HCT116 (cell line): ENCODE results near the gene LHX2. TPM values are rescaled to one million over a fixed set of nuclear protein-coding genes. Genes with fewer than 3 reads are reported as not detected.

Experiments used
- ATAC-seq: fragments of 200-7000 bp; cut with Tn5 transposase; 2 replicates; pipeline ENCODE4 v1.9.1; 2020; ENCODE audit warnings: mild to moderate bottlenecking, moderate library complexity
- BruUV-seq: library from RNA; stranded (reverse); fragments of 400-500 nt; replicated peaks from 2 replicates; lab custom pipeline; 2021; lab: Mats Ljungman, UMichigan
- CTCF ChIA-PET: fragments of 300-600 bp; sonication (Branson Sonifier 250); formaldehyde crosslinking; loops from one replicate; lab custom pipeline; 2021; ENCODE audit warnings: antibody characterized with exemption; lab: Charles Lee
- POLR2A ChIA-PET: fragments of 300-600, 350-600 bp; sonication (Branson Sonifier 250); formaldehyde crosslinking; loops from one replicate; lab custom pipeline; 2021; ENCODE audit warnings: antibody characterized with exemption; lab: Charles Lee
- RAD21 ChIA-PET, 2 experiments: fragments of 300-600 bp; sonication (Branson Sonifier 250); formaldehyde crosslinking; loops; one replicate each; lab custom pipeline; 2023; ENCODE audit warnings: low total read pairs in 2 of 2; ENCODE audit not compliant: uncharacterized antibody in 2 of 2, unreplicated experiment in 2 of 2, low non-redundant PET in 1 of 2; lab: Charles Lee
- DNase-seq: peaks from one replicate; pipeline ENCODE4 v3.0.0-alpha.2; 2010; ENCODE audit warnings: low read depth, low spot score
- H2AFZ ChIP-seq: fragments of 200-600 bp; shearing (Covaris generic), sonication (generic); 2 replicates; pipeline ENCODE4 v1.6.1; 2017; ENCODE audit warnings: low read depth, mixed run types, mixed read lengths, antibody characterized with exemption, low read length; ENCODE audit not compliant: poor library complexity, severe bottlenecking
- H3K27ac ChIP-seq: 2 replicates; pipeline ENCODE4 v1.5.1; 2012; ENCODE audit warnings: low read depth, low read length
- H3K27me3 ChIP-seq: fragments of 200-600 bp; sonication (generic); 2 replicates; pipeline ENCODE4 v1.6.1; 2016; ENCODE audit warnings: mixed run types, low read length, mixed read lengths; ENCODE audit not compliant: insufficient read depth
- H3K36me3 ChIP-seq, 2 experiments: fragments of 200-500 bp in 1 of 2; fragments of 200-600 bp in 1 of 2; sonication (Bioruptor generic) in 1 of 2; sonication (generic) in 1 of 2; 2 replicates each; pipeline versions ENCODE4 v1.5.1 to v1.6.1; 2014 to 2016; ENCODE audit warnings: low read length in 2 of 2, inconsistent platforms in 1 of 2, mixed read lengths in 1 of 2, mixed run types in 1 of 2; ENCODE audit not compliant: insufficient read depth in 2 of 2, control insufficient read depth in 1 of 2
- H3K4me1 ChIP-seq, 2 experiments: fragments of 200-600 bp in 1 of 2; sonication (generic) in 1 of 2; 2 replicates each; pipeline versions ENCODE4 v1.5.1 to v1.6.1; 2012 to 2017; ENCODE audit warnings: low read length in 2 of 2, inconsistent platforms in 1 of 2, mild to moderate bottlenecking in 1 of 2, mixed read lengths in 1 of 2, mixed run types in 1 of 2, moderate library complexity in 1 of 2; ENCODE audit not compliant: insufficient read depth in 2 of 2, control insufficient read depth in 1 of 2
- H3K4me2 ChIP-seq: fragments of 200-600 bp; sonication (generic); 2 replicates; pipeline ENCODE4 v1.6.1; 2017; ENCODE audit warnings: mixed run types, low read length, mixed read lengths
- H3K4me3 ChIP-seq, 2 experiments: fragments of 200-600 bp in 1 of 2; sonication (generic) in 1 of 2; replicated peaks in 1 of 2; 2 replicates each; pipeline ENCODE4 v1.5.1; 2011 to 2016; ENCODE audit warnings: low read length in 2 of 2, control low read depth in 1 of 2, low read depth in 1 of 2, mild to moderate bottlenecking in 1 of 2, mixed read lengths in 1 of 2, mixed run types in 1 of 2
- H3K79me2 ChIP-seq: fragments of 200-600 bp; sonication (generic); 2 replicates; pipeline ENCODE4 v1.6.1; 2017; ENCODE audit warnings: mild to moderate bottlenecking, mixed run types, low read length, moderate library complexity, mixed read lengths; ENCODE audit not compliant: insufficient read depth
- H3K9ac ChIP-seq: fragments of 200-600 bp; sonication (generic); 2 replicates; pipeline ENCODE4 v1.6.1; 2016; ENCODE audit warnings: low read length, mixed read lengths
- H3K9me2 ChIP-seq: fragments of 200-600 bp; sonication (generic), shearing (Covaris generic); 2 replicates; pipeline ENCODE4 v1.6.1; 2017; ENCODE audit warnings: mixed run types, mild to moderate bottlenecking, moderate library complexity; ENCODE audit not compliant: insufficient read depth
- H3K9me3 ChIP-seq, 2 experiments: fragments of 200-500 bp in 1 of 2; fragments of 200-600 bp in 1 of 2; sonication (Bioruptor generic) in 1 of 2; sonication (generic) in 1 of 2; 2 replicates each; pipeline ENCODE4 v1.6.1; 2014 to 2017; ENCODE audit warnings: low read length in 2 of 2, mixed read lengths in 2 of 2, inconsistent platforms in 1 of 2, low read depth in 1 of 2, mild to moderate bottlenecking in 1 of 2, mixed run types in 1 of 2, moderate library complexity in 1 of 2; ENCODE audit not compliant: control insufficient read depth in 1 of 2, insufficient read depth in 1 of 2
- H4K20me1 ChIP-seq: fragments of 200-600 bp; sonication (generic), shearing (Covaris generic); 2 replicates; pipeline ENCODE4 v1.6.1; 2017; ENCODE audit warnings: mixed run types, mild to moderate bottlenecking, moderate library complexity; ENCODE audit not compliant: insufficient read depth
- ATF3 ChIP-seq: IDR thresholded peaks from 2 replicates; pipeline ENCODE4 v1.6.1; 2012
- CTCF ChIP-seq, 3 experiments: fragments of 200-600 bp in 1 of 3; sonication (generic) in 1 of 3; IDR thresholded peaks in 2 of 3; conservative IDR thresholded peaks in 1 of 3; 2 replicates each; pipeline ENCODE4 v1.5.1; 2012 to 2017; ENCODE audit warnings: low read depth in 2 of 3, low read length in 2 of 3, antibody characterized with exemption in 1 of 3, borderline replicate concordance in 1 of 3, control low read depth in 1 of 3, mild to moderate bottlenecking in 1 of 3, mixed read lengths in 1 of 3, mixed run types in 1 of 3, moderate library complexity in 1 of 3; ENCODE audit not compliant: insufficient read depth in 1 of 3
- ELF1 ChIP-seq: IDR thresholded peaks from 2 replicates; pipeline ENCODE4 v1.6.1; 2012; ENCODE audit warnings: low read depth, borderline replicate concordance
- EZH2phosphoT487 ChIP-seq: fragments of 200-600 bp; IDR thresholded peaks from 2 replicates; pipeline ENCODE4 v1.6.1; 2018; ENCODE audit warnings: antibody characterized with exemption, borderline replicate concordance
- POLR2A ChIP-seq: IDR thresholded peaks from 2 replicates; pipeline ENCODE4 v1.7.0; 2011; ENCODE audit warnings: borderline replicate concordance; ENCODE audit not compliant: insufficient read depth, insufficient read length; ENCODE audit errors: extremely low read depth
- SP1 ChIP-seq: IDR thresholded peaks from 2 replicates; pipeline ENCODE4 v1.6.1; 2012; ENCODE audit warnings: low read depth
- ZFX ChIP-seq: fragments of 450-650 bp; IDR thresholded peaks from 2 replicates; pipeline ENCODE4 v1.6.1; 2017
- intact Hi-C: fragments of 100-400 bp; cut with micrococcal nuclease; formaldehyde crosslinking; loops from 2 replicates; pipeline ENCODE4 v1.10.0; 2022
- total RNA-seq: library from RNA; stranded (reverse); gene quantifications from one replicate; pipeline ENCODE4 v1.2.1, GENCODE V29; 2021; ENCODE audit not compliant: unreplicated experiment
- TF ChIP-seq, protein P1 (sequence below): IDR thresholded peaks from 2 replicates; pipeline ENCODE4 v1.6.1; 2012

Gene LHX2
- total RNA-seq, 1 experiment from 2014 or later: 10.2 TPM

DNA sequence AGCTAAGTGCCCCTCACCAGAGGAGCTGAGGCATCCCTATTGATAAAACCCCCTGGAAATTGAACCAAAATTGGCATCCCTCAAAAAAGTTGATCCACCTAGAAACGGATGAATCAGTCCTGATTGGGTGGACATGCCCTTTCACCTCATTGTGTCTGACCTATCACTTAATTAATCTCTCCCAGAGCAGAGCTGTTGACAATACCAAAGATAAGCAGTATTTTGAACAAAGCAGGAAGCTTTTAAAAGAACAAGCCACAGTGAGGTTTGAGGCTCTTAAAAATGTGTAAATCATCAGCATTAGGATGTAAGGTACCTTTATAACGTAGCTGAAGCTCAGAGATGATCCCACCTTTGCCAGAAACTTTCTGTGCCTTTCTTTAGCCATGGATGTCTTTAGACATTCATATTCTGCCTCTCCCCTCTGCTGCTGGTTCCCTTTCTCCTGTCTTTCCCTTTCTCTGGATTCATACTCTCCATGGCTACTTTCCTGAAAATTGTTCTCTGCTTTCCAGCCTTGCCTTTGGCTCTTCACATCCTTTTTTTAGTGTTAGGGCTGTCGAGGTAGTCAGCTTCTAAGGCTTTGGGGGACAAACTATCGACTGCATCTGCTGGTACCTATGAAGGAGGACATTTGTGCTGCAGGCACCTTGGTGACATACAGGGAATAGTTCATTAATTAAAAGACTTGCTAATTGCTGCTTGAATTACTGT is 7.8 kb upstream of the LHX2 start:
- Histone ChIP-seq H3K27me3 (peaks cover 90% of the 10 kb centered on the region), H3K27ac (no peak overlapping the region), H3K4me2 (no peak overlapping the region), H3K9me3 (no peaks in the 10 kb centered on the region), H3K9me2 (no peaks in the 10 kb centered on the region), H2AFZ (no peak overlapping the region), H3K36me3 (no peaks in the 10 kb centered on the region), H3K79me2 (no peaks in the 10 kb centered on the region), H4K20me1 (no peaks in the 10 kb centered on the region), H3K4me3 (no peak overlapping the region), H3K4me1 (peaks cover 4 to 25% of the 10 kb centered on the region in 2 experiments; a peak in 3 of 4 replicates), H3K9ac (no peak overlapping the region)
- ChIA-PET CTCF (no interaction called here), POLR2A (no interaction called here), RAD21 (no interaction called here)
- TF ChIP-seq ZFX: no peak
- TF ChIP-seq, protein P1, sequence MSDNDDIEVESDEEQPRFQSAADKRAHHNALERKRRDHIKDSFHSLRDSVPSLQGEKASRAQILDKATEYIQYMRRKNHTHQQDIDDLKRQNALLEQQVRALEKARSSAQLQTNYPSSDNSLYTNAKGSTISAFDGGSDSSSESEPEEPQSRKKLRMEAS: no peak
- no peak for TF ChIP-seq ELF1
- no peak for TF ChIP-seq POLR2A
- TF ChIP-seq CTCF (IDR thresholded peaks at IDR 0.05 in 2 of 3, conservative IDR thresholded peaks at IDR 0.05 in 1 of 3; ENCODE audit: borderline replicate concordance in 1 of 3, insufficient read depth in 1 of 3, low read depth in 2 of 3, low read length in 2 of 3): no peak
- TF ChIP-seq EZH2phosphoT487: no peak
- TF ChIP-seq SP1: no peak
- no peak for TF ChIP-seq ATF3
- no TSS peak for BruUV-seq
- no peak for ATAC-seq
- DNase-seq: no peak
- intact Hi-C loops: no loop called here
